ENCODE measurements around the gene SLC9A9. TPM values are rescaled to one million over a fixed set of nuclear protein-coding genes. Genes with fewer than 3 reads are reported as not detected.

Gene SLC9A9
- polyA plus RNA-seq, 1 donor from 2014 or later = 0.54 TPM

DNA sequence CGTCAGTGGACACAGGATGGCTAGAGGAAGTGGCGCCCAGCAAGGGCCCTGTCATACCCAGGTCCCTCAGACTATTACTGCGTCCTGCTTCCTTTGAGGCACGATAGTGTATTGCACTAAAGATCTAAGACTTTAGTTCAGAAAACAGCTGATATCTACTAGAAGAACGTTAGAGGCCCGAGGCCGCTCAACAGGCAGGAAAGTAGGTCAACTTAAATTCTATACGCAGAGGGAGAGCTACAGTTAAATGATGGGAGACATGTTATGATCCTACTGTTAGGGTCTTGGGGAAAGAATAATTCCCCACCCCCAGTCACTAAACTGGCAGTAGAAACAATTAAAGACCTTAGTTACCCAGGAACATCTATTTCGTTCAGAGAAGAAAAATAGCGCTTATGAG, 410.9 kb downstream of the SLC9A9 start:
- Histone ChIP-seq H3K9ac (ENCODE audit: low read length) (no peak overlapping the region), H3K27me3 (ENCODE audit: insufficient read depth, low read depth, low read length) (no peaks in the 10 kb centered on the region), H3F3A (ENCODE audit: insufficient read depth, low read length, poor library complexity, severe bottlenecking) (no peaks in the 10 kb centered on the region), H4K20me1 (ENCODE audit: insufficient read depth) (no peaks in the 10 kb centered on the region), H3K9me2 (ENCODE audit: insufficient read depth, low read length) (no peaks in the 10 kb centered on the region), H3K27ac (ENCODE audit: low read length) (no peak overlapping the region), H3K4me2 (ENCODE audit: low read length) (no peak overlapping the region), H3K9me3 (ENCODE audit: low read length) (no peaks in the 10 kb centered on the region), H2AFZ (ENCODE audit: low read depth, low read length) (no peak overlapping the region), H3K4me3 (ENCODE audit: low read length) (no peak overlapping the region), H3K36me3 (ENCODE audit: insufficient read depth, low read length) (no peaks in the 10 kb centered on the region), H3K79me2 (replicated peaks; ENCODE audit: insufficient read depth, low read length) (no peaks in the 10 kb centered on the region)
- TF ChIP-seq, protein P1, sequence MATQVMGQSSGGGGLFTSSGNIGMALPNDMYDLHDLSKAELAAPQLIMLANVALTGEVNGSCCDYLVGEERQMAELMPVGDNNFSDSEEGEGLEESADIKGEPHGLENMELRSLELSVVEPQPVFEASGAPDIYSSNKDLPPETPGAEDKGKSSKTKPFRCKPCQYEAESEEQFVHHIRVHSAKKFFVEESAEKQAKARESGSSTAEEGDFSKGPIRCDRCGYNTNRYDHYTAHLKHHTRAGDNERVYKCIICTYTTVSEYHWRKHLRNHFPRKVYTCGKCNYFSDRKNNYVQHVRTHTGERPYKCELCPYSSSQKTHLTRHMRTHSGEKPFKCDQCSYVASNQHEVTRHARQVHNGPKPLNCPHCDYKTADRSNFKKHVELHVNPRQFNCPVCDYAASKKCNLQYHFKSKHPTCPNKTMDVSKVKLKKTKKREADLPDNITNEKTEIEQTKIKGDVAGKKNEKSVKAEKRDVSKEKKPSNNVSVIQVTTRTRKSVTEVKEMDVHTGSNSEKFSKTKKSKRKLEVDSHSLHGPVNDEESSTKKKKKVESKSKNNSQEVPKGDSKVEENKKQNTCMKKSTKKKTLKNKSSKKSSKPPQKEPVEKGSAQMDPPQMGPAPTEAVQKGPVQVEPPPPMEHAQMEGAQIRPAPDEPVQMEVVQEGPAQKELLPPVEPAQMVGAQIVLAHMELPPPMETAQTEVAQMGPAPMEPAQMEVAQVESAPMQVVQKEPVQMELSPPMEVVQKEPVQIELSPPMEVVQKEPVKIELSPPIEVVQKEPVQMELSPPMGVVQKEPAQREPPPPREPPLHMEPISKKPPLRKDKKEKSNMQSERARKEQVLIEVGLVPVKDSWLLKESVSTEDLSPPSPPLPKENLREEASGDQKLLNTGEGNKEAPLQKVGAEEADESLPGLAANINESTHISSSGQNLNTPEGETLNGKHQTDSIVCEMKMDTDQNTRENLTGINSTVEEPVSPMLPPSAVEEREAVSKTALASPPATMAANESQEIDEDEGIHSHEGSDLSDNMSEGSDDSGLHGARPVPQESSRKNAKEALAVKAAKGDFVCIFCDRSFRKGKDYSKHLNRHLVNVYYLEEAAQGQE (IDR thresholded peaks at IDR 0.05; ENCODE audit: borderline replicate concordance) = no peak
- no peak for TF ChIP-seq RAD21 (conservative IDR thresholded peaks at IDR 0.05)
- TF ChIP-seq EP300 (conservative IDR thresholded peaks at IDR 0.05; ENCODE audit: poor library complexity, severe bottlenecking) = no peak
- no peak for TF ChIP-seq MXI1 (conservative IDR thresholded peaks at IDR 0.05; ENCODE audit: poor library complexity, severe bottlenecking)
- no peak for TF ChIP-seq TAF1 (IDR thresholded peaks at IDR 0.05; ENCODE audit: low read depth)
- TF ChIP-seq POLR2AphosphoS5 (IDR thresholded peaks at IDR 0.05) = no peak
- TF ChIP-seq, protein P2, sequence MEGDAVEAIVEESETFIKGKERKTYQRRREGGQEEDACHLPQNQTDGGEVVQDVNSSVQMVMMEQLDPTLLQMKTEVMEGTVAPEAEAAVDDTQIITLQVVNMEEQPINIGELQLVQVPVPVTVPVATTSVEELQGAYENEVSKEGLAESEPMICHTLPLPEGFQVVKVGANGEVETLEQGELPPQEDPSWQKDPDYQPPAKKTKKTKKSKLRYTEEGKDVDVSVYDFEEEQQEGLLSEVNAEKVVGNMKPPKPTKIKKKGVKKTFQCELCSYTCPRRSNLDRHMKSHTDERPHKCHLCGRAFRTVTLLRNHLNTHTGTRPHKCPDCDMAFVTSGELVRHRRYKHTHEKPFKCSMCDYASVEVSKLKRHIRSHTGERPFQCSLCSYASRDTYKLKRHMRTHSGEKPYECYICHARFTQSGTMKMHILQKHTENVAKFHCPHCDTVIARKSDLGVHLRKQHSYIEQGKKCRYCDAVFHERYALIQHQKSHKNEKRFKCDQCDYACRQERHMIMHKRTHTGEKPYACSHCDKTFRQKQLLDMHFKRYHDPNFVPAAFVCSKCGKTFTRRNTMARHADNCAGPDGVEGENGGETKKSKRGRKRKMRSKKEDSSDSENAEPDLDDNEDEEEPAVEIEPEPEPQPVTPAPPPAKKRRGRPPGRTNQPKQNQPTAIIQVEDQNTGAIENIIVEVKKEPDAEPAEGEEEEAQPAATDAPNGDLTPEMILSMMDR (IDR thresholded peaks at IDR 0.05; ENCODE audit: poor library complexity, severe bottlenecking) = no peak
- no peak for TF ChIP-seq SMC3 (conservative IDR thresholded peaks at IDR 0.05; ENCODE audit: poor library complexity)
- no peak for TF ChIP-seq EZH2 (IDR thresholded peaks at IDR 0.05; ENCODE audit: borderline replicate concordance, insufficient read depth, low read length, poor library complexity, severe bottlenecking)

DNA sequence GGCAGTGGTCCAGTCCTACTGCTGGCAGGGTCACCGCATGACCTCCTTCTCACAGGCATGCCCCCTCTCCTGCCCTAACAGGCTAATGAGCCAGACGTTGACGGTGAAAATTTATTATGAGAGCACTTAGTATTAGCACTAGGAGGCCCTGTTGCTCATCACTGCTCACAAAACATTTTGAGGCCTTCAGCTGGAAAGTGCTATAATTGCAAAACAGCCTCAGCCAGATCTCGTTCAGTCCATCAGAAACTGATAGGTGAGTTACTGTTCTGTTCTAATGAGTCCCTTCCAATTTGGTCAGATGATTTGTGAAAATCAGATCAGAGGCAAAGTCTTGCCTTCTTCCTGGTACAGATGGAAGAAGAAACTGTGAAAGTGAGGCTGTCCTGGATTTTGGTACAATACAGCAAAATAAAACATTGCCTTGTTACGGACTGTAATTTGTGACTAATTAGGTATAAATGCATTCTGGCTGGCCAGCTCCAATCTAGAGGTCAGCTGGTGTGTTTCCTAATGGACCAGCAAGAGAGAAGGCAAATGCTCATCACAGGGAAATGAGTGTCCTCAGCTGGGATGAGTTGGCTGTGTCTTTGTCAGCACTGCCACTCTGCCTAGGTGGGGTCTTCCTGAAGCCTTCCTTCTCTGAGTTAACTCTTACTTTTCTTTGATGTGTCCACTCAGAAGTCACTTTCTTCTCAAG, 411.9 kb downstream of the SLC9A9 start:
- Histone ChIP-seq H3F3A (ENCODE audit: insufficient read depth, low read length, poor library complexity, severe bottlenecking) (no peaks in the 10 kb centered on the region), H3K36me3 (ENCODE audit: insufficient read depth, low read length) (no peaks in the 10 kb centered on the region), H3K9me3 (ENCODE audit: low read length) (no peaks in the 10 kb centered on the region), H3K9ac (ENCODE audit: low read length) (no peak overlapping the region), H3K4me3 (ENCODE audit: low read length) (no peak overlapping the region), H3K9me2 (ENCODE audit: insufficient read depth, low read length) (no peaks in the 10 kb centered on the region), H3K27ac (ENCODE audit: low read length) (no peak overlapping the region), H3K79me2 (replicated peaks; ENCODE audit: insufficient read depth, low read length) (no peaks in the 10 kb centered on the region), H2AFZ (ENCODE audit: low read depth, low read length) (no peak overlapping the region), H4K20me1 (ENCODE audit: insufficient read depth) (no peaks in the 10 kb centered on the region), H3K4me2 (ENCODE audit: low read length) (no peak overlapping the region), H3K27me3 (ENCODE audit: insufficient read depth, low read depth, low read length) (no peaks in the 10 kb centered on the region)
- TF ChIP-seq MXI1 (conservative IDR thresholded peaks at IDR 0.05; ENCODE audit: poor library complexity, severe bottlenecking) (no peak), POLR2AphosphoS5 (IDR thresholded peaks at IDR 0.05) (no peak), EZH2 (IDR thresholded peaks at IDR 0.05; ENCODE audit: borderline replicate concordance, insufficient read depth, low read length, poor library complexity, severe bottlenecking) (no peak), RAD21 (conservative IDR thresholded peaks at IDR 0.05) (no peak), TAF1 (IDR thresholded peaks at IDR 0.05; ENCODE audit: low read depth) (no peak), EP300 (conservative IDR thresholded peaks at IDR 0.05; ENCODE audit: poor library complexity, severe bottlenecking) (no peak), SMC3 (conservative IDR thresholded peaks at IDR 0.05; ENCODE audit: poor library complexity) (no peak)
- TF ChIP-seq, protein P2 (IDR thresholded peaks at IDR 0.05; ENCODE audit: poor library complexity, severe bottlenecking) = no peak
- TF ChIP-seq, protein P1 (IDR thresholded peaks at IDR 0.05; ENCODE audit: borderline replicate concordance) = no peak
